Heart right ventricle (tissue), 16 donors: ENCODE measurements around the gene ADORA1. TPM values are rescaled to one million over a fixed set of nuclear protein-coding genes. Genes with fewer than 3 reads are reported as not detected.

Source experiments
- ATAC-seq, 8 donors: fragments of 200-7000 bp; cut with Tn5 transposase; one replicate each; pipeline ENCODE4 v1.9.1; 2020; ENCODE audit warnings: mild to moderate bottlenecking in 8 of 8, moderate library complexity in 8 of 8, moderate number of reproducible peaks in 1 of 8
- DNase-seq, 2 donors: peaks; one replicate each; pipeline ENCODE4 v3.0.0-alpha.2; 2020
- H3K27ac ChIP-seq, 10 donors: fragments of 200-600 bp; sonication (generic) in 2 of 10; one replicate each; pipeline versions ENCODE4 v1.5.0 to v1.8.0; 2020 to 2022; ENCODE audit warnings: mild to moderate bottlenecking in 3 of 10
- H3K27me3 ChIP-seq, 7 donors: fragments of 200-600 bp; one replicate each; pipeline ENCODE4 v1.8.0; 2021 to 2022; ENCODE audit warnings: mild to moderate bottlenecking in 2 of 7
- H3K36me3 ChIP-seq, 9 donors: fragments of 200-600 bp; sonication (generic) in 1 of 9; one replicate each; pipeline versions ENCODE4 v1.5.0 to v1.8.0; 2020 to 2022; ENCODE audit warnings: mild to moderate bottlenecking in 2 of 9
- H3K4me1 ChIP-seq, 9 donors: fragments of 200-600 bp; sonication (generic) in 1 of 9; one replicate each; pipeline versions ENCODE4 v1.5.0 to v1.8.0; 2020 to 2022; ENCODE audit warnings: mild to moderate bottlenecking in 4 of 9
- H3K4me3 ChIP-seq, 10 donors: fragments of 200-600 bp; sonication (generic) in 2 of 10; one replicate each; pipeline versions ENCODE4 v1.5.0 to v1.8.0; 2020 to 2022; ENCODE audit warnings: mild to moderate bottlenecking in 7 of 10, moderate library complexity in 2 of 10
- H3K9me3 ChIP-seq, 11 donors: fragments of 200-600 bp in 10 of 11; sonication (generic) in 2 of 11; one replicate each; pipeline versions ENCODE4 v1.5.0 to v1.8.0; 2013 to 2022; ENCODE audit warnings: mild to moderate bottlenecking in 2 of 11, control low read depth in 1 of 11, moderate library complexity in 1 of 11
- WGBS, 2 donors: extraction: QIAGEN DNeasy Blood & Tissue Kit; methylation state at CpG; one replicate each; pipeline ENCODE4 v1.1.7; 2013; ENCODE audit warnings: inconsistent platforms in 1 of 2; 5-methylcytosine and 5-hydroxymethylcytosine counted together
- intact Hi-C, 10 donors: fragments of 100-400 bp; cut with DNase I; formaldehyde crosslinking; loops; one replicate each; pipeline versions ENCODE4 v1.11.1 to v1.14.2; 2022
- polyA plus RNA-seq, 2 donors: library from polyadenylated mRNA; stranded (reverse); fragments of 200-250 nt; gene quantifications; one replicate each; pipeline ENCODE4 v1.2.3, GENCODE V29; 2013
- total RNA-seq, 10 donors: library from RNA; stranded (reverse); fragmentation: NEBNext Ultra II Directional in 3 of 10; extraction: Animal tissue kit (Norgen Biotek cat#: 25700) in 3 of 10; gene quantifications; one replicate each; pipeline versions ENCODE4 v1.2.1 to v1.2.4, GENCODE V29; 2021 to 2023
- TF ChIP-seq, protein P1 (sequence below), 9 donors: fragments of 200-600 bp; sonication (generic) in 2 of 9; IDR thresholded peaks; one replicate each; pipeline versions ENCODE4 v1.5.0 to v1.8.0; 2021 to 2022; ENCODE audit warnings: antibody characterized with exemption in 9 of 9, mild to moderate bottlenecking in 5 of 9, moderate library complexity in 1 of 9
- donor health status: Arrhythmogenic right ventricular cardiomyopathy.
- donor health status: ischemic (EF 13 %, LVEDD 7.1; RV severe dilation, severe dysfunction).
- donor health status: healthy with polysubstance abuse.
- donor health status: DM: no; HTN: yes; CAD: no.
- donor health status: DM: no; HTN: no; CAD: no.
- donor health status: ischemic (EF 25% LVEDD 6.9; RV normal size, moderate dysfunction).
- donor health status: ischemic (EF 25% LVEDD 5.7; RV mildly dilated, moderate dysfunction).
- donor health status: healthy.
- donor health status: DM: yes; HTN: yes; CAD: no.
- donor health status: Ischemic cardiomyopathy.
- donor health status: ischemic (EF 35%, LVEDD 5.7; RV mildly dilated, moderate dysfunction).
- donor health status: nonischemic (EF 11% LVEDD 7.7; RV severe dilation, severe dysfunction).
- donor health status: DM: yes; HTN: yes; CAD: no.
- donor health status: PGD.
- donor health status: ischemic (EF 29% LVEDD 5.4; RV normal size, mild dysfunction).
- donor health status: nonischemic (EF 23%, LVEDD 6.1; RV moderate dilation, normal function).

Gene ADORA1
- total and polyA plus RNA-seq, 12 donors, result 1.8 to 12.2 (median 8.9) TPM

DNA sequence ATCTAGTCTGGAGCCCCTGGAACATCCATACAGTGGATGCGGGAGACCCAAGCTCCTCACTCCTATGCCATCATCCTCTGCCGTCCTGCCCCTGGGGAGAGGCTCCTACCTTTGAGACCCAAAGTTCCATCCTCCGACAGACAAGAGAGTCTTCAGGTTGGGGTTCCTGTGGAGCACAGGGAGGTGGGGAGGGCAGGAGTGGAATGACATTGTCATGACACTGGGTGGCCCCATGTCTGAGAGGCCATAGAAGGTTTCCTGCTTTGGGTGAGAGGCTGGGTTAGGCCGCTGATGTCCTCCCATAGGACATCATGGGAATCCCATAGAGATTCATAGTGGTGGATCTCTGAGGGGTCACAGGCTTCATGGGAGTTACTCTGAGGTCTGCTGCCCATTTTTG lies 56.9 kb downstream of the ADORA1 start:
- no peaks in the 10 kb centered on the region for H3K36me3 ChIP-seq
- H3K9me3 ChIP-seq, result no peaks in the 10 kb centered on the region
- no peak for ATAC-seq
- H3K4me1 ChIP-seq, result peaks cover 0 to 23% (median 6%) of the 10 kb centered on the region in 9 donors
- 88 to 95% methylated on average over 4 of the region's 4 CpGs for WGBS, 2 donors
- no peak for DNase-seq
- no peaks in the 10 kb centered on the region for H3K27me3 ChIP-seq
- intact Hi-C loops, result no loop called here
- TF ChIP-seq, protein P1, sequence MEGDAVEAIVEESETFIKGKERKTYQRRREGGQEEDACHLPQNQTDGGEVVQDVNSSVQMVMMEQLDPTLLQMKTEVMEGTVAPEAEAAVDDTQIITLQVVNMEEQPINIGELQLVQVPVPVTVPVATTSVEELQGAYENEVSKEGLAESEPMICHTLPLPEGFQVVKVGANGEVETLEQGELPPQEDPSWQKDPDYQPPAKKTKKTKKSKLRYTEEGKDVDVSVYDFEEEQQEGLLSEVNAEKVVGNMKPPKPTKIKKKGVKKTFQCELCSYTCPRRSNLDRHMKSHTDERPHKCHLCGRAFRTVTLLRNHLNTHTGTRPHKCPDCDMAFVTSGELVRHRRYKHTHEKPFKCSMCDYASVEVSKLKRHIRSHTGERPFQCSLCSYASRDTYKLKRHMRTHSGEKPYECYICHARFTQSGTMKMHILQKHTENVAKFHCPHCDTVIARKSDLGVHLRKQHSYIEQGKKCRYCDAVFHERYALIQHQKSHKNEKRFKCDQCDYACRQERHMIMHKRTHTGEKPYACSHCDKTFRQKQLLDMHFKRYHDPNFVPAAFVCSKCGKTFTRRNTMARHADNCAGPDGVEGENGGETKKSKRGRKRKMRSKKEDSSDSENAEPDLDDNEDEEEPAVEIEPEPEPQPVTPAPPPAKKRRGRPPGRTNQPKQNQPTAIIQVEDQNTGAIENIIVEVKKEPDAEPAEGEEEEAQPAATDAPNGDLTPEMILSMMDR (IDR thresholded peaks at IDR 0.05), result no peak
- H3K4me3 ChIP-seq, result no peak overlapping the region
- H3K27ac ChIP-seq, result no peak overlapping the region

DNA sequence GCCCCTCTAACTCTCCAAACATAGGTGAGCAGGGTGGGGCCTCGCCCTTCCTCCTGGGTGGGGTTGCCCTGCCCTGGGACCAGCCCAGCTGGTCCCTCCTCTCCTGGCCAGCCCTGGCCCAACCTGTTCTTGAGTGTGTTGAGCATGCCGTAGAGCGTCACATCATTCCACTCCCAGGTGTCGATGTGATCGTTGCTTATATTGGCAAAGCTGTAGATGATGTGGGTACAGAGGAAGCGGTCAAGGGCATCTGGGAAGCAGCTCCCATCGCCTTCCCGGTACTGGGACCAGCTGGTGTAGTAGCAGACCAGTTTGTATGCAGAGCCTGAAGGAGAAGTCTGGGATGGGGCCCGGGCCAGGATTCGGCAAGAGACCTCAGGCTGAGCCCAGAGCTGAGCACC lies 57.5 kb downstream of the ADORA1 start:
- ATAC-seq, result no peak
- no peak for DNase-seq
- intact Hi-C loops, result no loop called here
- H3K9me3 ChIP-seq, result no peaks in the 10 kb centered on the region
- 92% methylated on average over 10 of the region's 10 CpGs for WGBS, 2 donors
- H3K4me3 ChIP-seq, result no peak overlapping the region
- TF ChIP-seq, protein P1 (IDR thresholded peaks at IDR 0.05), result no peak
- H3K27me3 ChIP-seq, result no peaks in the 10 kb centered on the region
- no peak overlapping the region for H3K27ac ChIP-seq
- no peaks in the 10 kb centered on the region for H3K36me3 ChIP-seq
- peaks cover 0 to 23% (median 6%) of the 10 kb centered on the region in 9 donors for H3K4me1 ChIP-seq

DNA sequence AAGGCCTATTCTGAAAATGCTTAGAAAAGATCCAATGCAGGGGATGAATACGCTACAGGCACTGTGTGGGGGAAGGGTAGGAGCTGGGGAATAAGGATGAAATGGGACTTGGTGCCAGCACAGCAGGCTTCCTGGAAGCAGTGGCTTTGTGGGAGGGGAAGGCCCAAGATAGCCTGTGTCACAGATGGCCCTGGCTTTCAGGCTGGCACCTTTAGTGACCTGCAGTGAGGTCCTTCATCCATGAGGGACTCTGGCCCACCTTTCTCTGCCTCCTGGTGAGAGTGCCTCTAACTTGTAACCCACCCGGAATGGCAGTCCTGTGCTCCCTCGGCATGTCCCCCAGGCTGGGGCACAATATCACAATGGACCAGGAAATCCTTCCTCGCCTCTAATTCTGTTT lies 58.1 kb downstream of the ADORA1 start:
- DNase-seq, result no peak

DNA sequence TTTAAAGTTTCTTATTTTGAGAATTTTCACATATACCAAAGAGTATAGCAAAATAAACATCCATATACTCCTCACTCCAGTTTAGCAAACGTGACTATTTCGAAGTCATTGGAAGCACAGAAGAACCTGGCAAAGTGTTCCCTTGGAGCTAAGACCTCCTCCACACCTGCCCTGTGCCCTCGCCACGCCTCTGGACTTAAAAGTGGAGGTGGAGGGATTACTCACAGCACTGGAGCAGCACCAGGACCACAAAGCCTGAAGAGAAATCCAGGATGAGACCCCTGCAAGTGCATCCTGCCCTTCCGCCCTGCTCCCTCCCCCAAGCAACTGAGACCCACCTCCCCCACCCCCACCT lies 58.5 kb downstream of the ADORA1 start:
- no peak overlapping the region for H3K27ac ChIP-seq
- 92 to 93% methylated on average over 5 of the region's 5 CpGs for WGBS, 2 donors
- ATAC-seq, result no peak
- H3K36me3 ChIP-seq, result no peaks in the 10 kb centered on the region
- DNase-seq, result no peak
- H3K27me3 ChIP-seq, result no peaks in the 10 kb centered on the region
- TF ChIP-seq, protein P1 (IDR thresholded peaks at IDR 0.05), result no peak
- no peaks in the 10 kb centered on the region for H3K9me3 ChIP-seq
- H3K4me3 ChIP-seq, result no peak overlapping the region
- intact Hi-C loops, result no loop called here
- peaks cover 0 to 23% (median 6%) of the 10 kb centered on the region in 9 donors for H3K4me1 ChIP-seq

More for the DNA sequence above, 58.1 kb downstream of the ADORA1 start:
- no peaks in the 10 kb centered on the region for H3K9me3 ChIP-seq
- no peak for ATAC-seq
- no peak overlapping the region for H3K4me3 ChIP-seq
- 81 to 85% methylated on average over 4 of the region's 4 CpGs for WGBS, 2 donors
- TF ChIP-seq, protein P1 (IDR thresholded peaks at IDR 0.05), result no peak
- H3K27ac ChIP-seq, result no peak overlapping the region
- peaks cover 0 to 23% (median 6%) of the 10 kb centered on the region in 9 donors for H3K4me1 ChIP-seq
- intact Hi-C loops, result no loop called here
- no peaks in the 10 kb centered on the region for H3K27me3 ChIP-seq
- H3K36me3 ChIP-seq, result no peaks in the 10 kb centered on the region
